Sigmoid colon (tissue), 7 donors: ENCODE measurements around the gene LATS2. TPM values are rescaled to one million over a fixed set of nuclear protein-coding genes. Genes with fewer than 3 reads are reported as not detected.

Source experiments
- DNase-seq: peaks from one replicate; pipeline ENCODE4 v3.0.0-alpha.2; 2019
- H3K27ac ChIP-seq, 4 donors: fragments of 200-600 bp; sonication (generic); one replicate each; pipeline ENCODE4 v1.5.1; 2016 to 2019; ENCODE audit warnings: mild to moderate bottlenecking in 1 of 4
- H3K27me3 ChIP-seq, 3 donors: fragments of 200-600 bp; sonication (generic); one replicate each; pipeline ENCODE4 v1.5.1; 2019; ENCODE audit warnings: mild to moderate bottlenecking in 1 of 3
- H3K36me3 ChIP-seq, 4 donors: fragments of 200-600 bp; sonication (generic); one replicate each; pipeline ENCODE4 v1.5.1; 2016 to 2019
- H3K4me1 ChIP-seq, 4 donors: fragments of 200-600 bp; sonication (generic); one replicate each; pipeline ENCODE4 v1.5.1; 2017 to 2019
- H3K4me3 ChIP-seq, 4 donors: fragments of 200-600 bp; sonication (generic); one replicate each; pipeline ENCODE4 v1.5.1; 2017 to 2019; ENCODE audit warnings: mild to moderate bottlenecking in 2 of 4, moderate library complexity in 1 of 4
- H3K9me3 ChIP-seq, 4 donors: fragments of 200-600 bp in 3 of 4; sonication (generic) in 3 of 4; one replicate each; pipeline versions ENCODE4 v1.5.1 to v1.6.1; 2013 to 2019
- CTCF ChIP-seq, 4 experiments: fragments of 450-650 bp in 3 of 4; fragments of 200-600 bp in 1 of 4; IDR thresholded peaks; one replicate each; pipeline ENCODE4 v1.5.1; 2016 to 2019; ENCODE audit warnings: antibody characterized with exemption in 4 of 4, mild to moderate bottlenecking in 3 of 4, moderate library complexity in 2 of 4
- EP300 ChIP-seq, 4 donors: sonication (generic); formaldehyde crosslinking; IDR thresholded peaks; one replicate each; pipeline ENCODE4 v1.6.1; 2017; ENCODE audit warnings: antibody characterized with exemption in 4 of 4
- POLR2A ChIP-seq, 2 donors: fragments of 450-650 bp; IDR thresholded peaks; one replicate each; pipeline ENCODE4 v1.6.1; 2016; ENCODE audit warnings: antibody characterized with exemption in 2 of 2, mild to moderate bottlenecking in 2 of 2, moderate library complexity in 2 of 2
- POLR2AphosphoS5 ChIP-seq, 4 donors: sonication (generic); formaldehyde crosslinking; IDR thresholded peaks; one replicate each; pipeline ENCODE4 v1.6.1; 2017; ENCODE audit warnings: antibody characterized with exemption in 4 of 4
- WGBS, 2 donors: extraction: QIAGEN DNeasy Blood & Tissue Kit; methylation state at CpG; one replicate each; pipeline ENCODE4 v1.1.7; 2013; 5-methylcytosine and 5-hydroxymethylcytosine counted together
- intact Hi-C: fragments of 100-400 bp; cut with DNase I; formaldehyde crosslinking; loops from one replicate; pipeline ENCODE4 v1.15.1; 2023
- polyA plus RNA-seq, 3 donors: library from polyadenylated mRNA; stranded (reverse); fragments of 200-250 nt; gene quantifications; one replicate each; pipeline ENCODE4 v1.2.3, GENCODE V29; 2013
- total RNA-seq, 4 donors: library from RNA; depleted of rRNA; stranded (reverse); fragments of >200 nt; gene quantifications; one replicate each; pipeline ENCODE4 v1.1.0, GENCODE V29; 2016
- donor health status: healthy with polysubstance abuse.
- donor health status: Bipolar disorder and iron deficiency.
- donor health status: healthy.

The LATS2 gene
- total and polyA plus RNA-seq, 7 donors: 3.7 to 45.5 (median 21.8) TPM

- peak; percentile 12 for DNase-seq
- H3K27ac ChIP-seq: no peak overlapping the region
- H3K9me3 ChIP-seq: no peaks in the 10 kb centered on the region
- H3K4me1 ChIP-seq: no peaks in the 10 kb centered on the region
- no peaks in the 10 kb centered on the region for H3K36me3 ChIP-seq
- no peaks in the 10 kb centered on the region for H3K27me3 ChIP-seq
- WGBS, 2 donors: 86 to 90% methylated on average over 12 of the region's 12 CpGs
- no peak overlapping the region for H3K4me3 ChIP-seq
- TF ChIP-seq CTCF (IDR thresholded peaks at IDR 0.05): no peak
- no peak for TF ChIP-seq POLR2AphosphoS5 (IDR thresholded peaks at IDR 0.05)
- TF ChIP-seq EP300 (IDR thresholded peaks at IDR 0.05): no peak
- no peak for TF ChIP-seq POLR2A (IDR thresholded peaks at IDR 0.05)
- intact Hi-C loops: no loop called here
These were observed 40.6 kb upstream of the LATS2 start for GRCh38 chr13:21101865-21102576.

- intact Hi-C loops: no loop called here
- Histone ChIP-seq H3K27ac (no peak overlapping the region), H3K27me3 (no peaks in the 10 kb centered on the region), H3K4me1 (no peaks in the 10 kb centered on the region), H3K4me3 (no peak overlapping the region), H3K36me3 (no peaks in the 10 kb centered on the region), H3K9me3 (no peaks in the 10 kb centered on the region)
- WGBS, 2 donors: 54 to 79% methylated on average over 12 of the region's 12 CpGs
- TF ChIP-seq POLR2AphosphoS5 (IDR thresholded peaks at IDR 0.05): no peak
- TF ChIP-seq EP300 (IDR thresholded peaks at IDR 0.05): no peak
- no peak for TF ChIP-seq POLR2A (IDR thresholded peaks at IDR 0.05)
- no peak for TF ChIP-seq CTCF (IDR thresholded peaks at IDR 0.05)
- DNase-seq: no peak
These were observed 39.8 kb upstream of the LATS2 start for GRCh38 chr13:21100994-21101757.

- no peak overlapping the region for H3K4me3 ChIP-seq
- H3K27ac ChIP-seq: no peak overlapping the region
- no peaks in the 10 kb centered on the region for H3K36me3 ChIP-seq
- no peaks in the 10 kb centered on the region for H3K9me3 ChIP-seq
- no peaks in the 10 kb centered on the region for H3K4me1 ChIP-seq
- intact Hi-C loops: no loop called here
- no peaks in the 10 kb centered on the region for H3K27me3 ChIP-seq
- no peak for DNase-seq
- 93 to 94% methylated on average over 7 of the region's 7 CpGs for WGBS, 2 donors
- TF ChIP-seq POLR2A (IDR thresholded peaks at IDR 0.05) (no peak), POLR2AphosphoS5 (IDR thresholded peaks at IDR 0.05) (no peak), EP300 (IDR thresholded peaks at IDR 0.05) (no peak), CTCF (IDR thresholded peaks at IDR 0.05) (no peak)
These were observed 38.8 kb upstream of the LATS2 start for GRCh38 chr13:21100211-21100610.

GRCh38 chr13:21095311-21095710, 33.9 kb upstream of the LATS2 start:
- no peak for DNase-seq
- Histone ChIP-seq H3K4me1 (no peaks in the 10 kb centered on the region), H3K4me3 (no peak overlapping the region), H3K9me3 (no peaks in the 10 kb centered on the region), H3K27ac (no peak overlapping the region), H3K36me3 (no peaks in the 10 kb centered on the region), H3K27me3 (no peaks in the 10 kb centered on the region)
- WGBS, 2 donors: 81 to 93% methylated on average over 1 of the region's 1 CpG
- TF ChIP-seq POLR2A (IDR thresholded peaks at IDR 0.05) (no peak), EP300 (IDR thresholded peaks at IDR 0.05) (no peak), POLR2AphosphoS5 (IDR thresholded peaks at IDR 0.05) (no peak), CTCF (IDR thresholded peaks at IDR 0.05) (no peak)
- intact Hi-C loops: no loop called here
